CD8-positive, alpha-beta memory T cell (primary cell): ENCODE measurements around the gene RGS1. TPM values are rescaled to one million over a fixed set of nuclear protein-coding genes. Genes with fewer than 3 reads are reported as not detected.
A peak's percentile ranks its signal among the peaks of the same experiment; 100 is the strongest.
"Not testable (repeated sequence)": the region's sequence is repeated elsewhere in the genome, so short reads cannot be mapped to it uniquely, and the experiment has no call there.

Experiments
- CTCF ChIA-PET: fragments of 350-600 bp; sonication (Branson Sonifier 250); formaldehyde crosslinking; loops from one replicate; lab custom pipeline; 2021; ENCODE audit warnings: antibody characterized with exemption; lab: Charles Lee
- POLR2A ChIA-PET: fragments of 350-600 bp; sonication (Branson Sonifier 250); formaldehyde crosslinking; loops from one replicate; lab custom pipeline; 2021; ENCODE audit warnings: antibody characterized with exemption; lab: Charles Lee
- DNase-seq, 5 donors: peaks; one replicate each; pipeline versions ENCODE4 v3.0.0 to v3.0.0-alpha.2; 2020 to 2022; ENCODE audit warnings: mixed read lengths in 1 of 5
- H3K27ac ChIP-seq: one replicate; pipeline ENCODE4 v1.7.0; 2013; ENCODE audit warnings: low read depth, mild to moderate bottlenecking, low read length, moderate library complexity
- H3K27me3 ChIP-seq: 2 replicates; pipeline ENCODE4 v1.7.0; 2013; ENCODE audit warnings: low read length, mild to moderate bottlenecking; ENCODE audit not compliant: insufficient read depth, poor library complexity, severe bottlenecking
- H3K36me3 ChIP-seq: 2 replicates; pipeline ENCODE4 v1.7.0; 2013; ENCODE audit warnings: mild to moderate bottlenecking, low read length, moderate library complexity; ENCODE audit not compliant: insufficient read depth
- H3K4me1 ChIP-seq: 2 replicates; pipeline ENCODE4 v1.7.0; 2013; ENCODE audit warnings: mild to moderate bottlenecking, low read length, moderate library complexity; ENCODE audit not compliant: insufficient read depth
- H3K4me3 ChIP-seq: 2 replicates; pipeline ENCODE4 v1.7.0; 2013; ENCODE audit warnings: mild to moderate bottlenecking, low read length
- H3K9me3 ChIP-seq: 2 replicates; pipeline ENCODE4 v1.7.0; 2013; ENCODE audit warnings: mild to moderate bottlenecking, low read length
- H3K27ac Mint-ChIP-seq, 8 donors: one replicate each; pipeline ENCODE4 v1.8.0; 2020 to 2021; ENCODE audit warnings: mixed read lengths in 8 of 8, mild to moderate bottlenecking in 6 of 8, inconsistent platforms in 3 of 8, moderate library complexity in 3 of 8
- H3K27me3 Mint-ChIP-seq, 2 donors: one replicate each; pipeline ENCODE4 v1.8.0; 2020 to 2021; ENCODE audit warnings: mixed read lengths in 2 of 2, mild to moderate bottlenecking in 1 of 2, moderate library complexity in 1 of 2
- H3K36me3 Mint-ChIP-seq, 3 donors: one replicate each; pipeline ENCODE4 v1.8.0; 2020 to 2021; ENCODE audit warnings: mixed read lengths in 3 of 3, inconsistent platforms in 1 of 3, mild to moderate bottlenecking in 1 of 3
- H3K4me1 Mint-ChIP-seq, 3 donors: one replicate each; pipeline ENCODE4 v1.8.0; 2020 to 2021; ENCODE audit warnings: mixed read lengths in 3 of 3, inconsistent platforms in 1 of 3, mild to moderate bottlenecking in 1 of 3
- H3K4me3 Mint-ChIP-seq, 7 donors: one replicate each; pipeline ENCODE4 v1.8.0; 2020 to 2021; ENCODE audit warnings: mixed read lengths in 7 of 7, mild to moderate bottlenecking in 6 of 7, moderate library complexity in 4 of 7, inconsistent platforms in 2 of 7
- H3K9me3 Mint-ChIP-seq, 5 donors: one replicate each; pipeline ENCODE4 v1.8.0; 2020 to 2022; ENCODE audit warnings: mixed read lengths in 5 of 5, mild to moderate bottlenecking in 3 of 5, moderate library complexity in 2 of 5, inconsistent platforms in 1 of 5
- polyA plus RNA-seq: library from polyadenylated mRNA; unstranded; fragments of 300-500 nt; fragmentation: Illumina TruSeq; gene quantifications from one replicate; pipeline ENCODE4 v1.2.3, GENCODE V29; 2021
- total RNA-seq, 2 experiments: library from RNA; stranded (reverse); gene quantifications; one replicate each; pipeline ENCODE4 v1.2.3, GENCODE V29; 2021

Gene RGS1
- total RNA-seq (10 to 100 TPM; 56.8 to 59.6 TPM), polyA plus RNA-seq (82.9 TPM)

- peak; percentile 45 to 86 (median 74) for DNase-seq
- Mint-ChIP-seq H3K27ac (peak within 1 kb of the TSS; percentile 92 to 99 (median 95)), H3K9me3 (peaks cover 0 to 3% (median 2%) of the 10 kb centered on the region in 5 donors), H3K27me3 (no peaks in the 10 kb centered on the region), H3K4me3 (peak within 1 kb of the TSS; percentile 79 to 92 (median 87)), H3K36me3 (peaks cover 5 to 43% (median 7%) of the 10 kb centered on the region in 3 donors), H3K4me1 (peaks cover 75 to 98% (median 89%) of the 10 kb centered on the region in 3 donors)
- no peaks in the 10 kb centered on the region for H3K27me3 ChIP-seq
- peak within 1 kb of the TSS; percentile 39 for H3K4me3 ChIP-seq
- H3K4me1 ChIP-seq = peaks cover 54% of the 10 kb centered on the region
- ChIA-PET CTCF (no interaction called here), POLR2A (no interaction called here)
- no peaks in the 10 kb centered on the region for H3K9me3 ChIP-seq
- no peaks in the 10 kb centered on the region for H3K36me3 ChIP-seq
- peak within 1 kb of the TSS; percentile 73 for H3K27ac ChIP-seq
Observed at GRCh38 chr1:192575499-192576189, at the start of gene RGS1. TSS of gene RGS1 (plus strand) at chr1:192575773. CDS start at chr1:192575793, 20 bp downstream.

- POLR2A ChIA-PET = no interaction called here
- Histone ChIP-seq H3K27ac (no peak overlapping the region), H3K4me3 (no peak overlapping the region), H3K9me3 (no peaks in the 10 kb centered on the region), H3K36me3 (no peaks in the 10 kb centered on the region), H3K27me3 (no peaks in the 10 kb centered on the region), H3K4me1 (peaks cover 7% of the 10 kb centered on the region)
- peaks cover 0 to 2% (median 0%) of the 10 kb centered on the region in 3 donors for H3K36me3 Mint-ChIP-seq
- no peak for DNase-seq
- no peaks in the 10 kb centered on the region for H3K9me3 Mint-ChIP-seq
- CTCF ChIA-PET = no interaction called here
- peaks cover 0 to 1% of the 10 kb centered on the region in 2 donors for H3K27me3 Mint-ChIP-seq
- H3K4me1 Mint-ChIP-seq = peaks cover 18 to 39% (median 31%) of the 10 kb centered on the region in 3 donors
- no peak overlapping the region for H3K4me3 Mint-ChIP-seq
- no peak overlapping the region for H3K27ac Mint-ChIP-seq
Observed at GRCh38 chr1:192527111-192527795, 48.3 kb upstream of the RGS1 start.

GRCh38 chr1:192527950-192528349 is 47.6 kb upstream of the RGS1 start:
- no peak overlapping the region for H3K27ac Mint-ChIP-seq
- DNase-seq = no peak

GRCh38 chr1:192529031-192529755 is 46.4 kb upstream of the RGS1 start:
- Mint-ChIP-seq H3K4me3 (no peak overlapping the region), H3K4me1 (peaks cover 18 to 37% (median 31%) of the 10 kb centered on the region in 3 donors), H3K9me3 (peaks cover 0 to 3% (median 0%) of the 10 kb centered on the region in 5 donors), H3K36me3 (peaks cover 0 to 3% (median 2%) of the 10 kb centered on the region in 3 donors), H3K27me3 (peaks cover 0 to 1% of the 10 kb centered on the region in 2 donors), H3K27ac (peak overlapping the region in 3 of 8 donors; percentile 13 to 80 (median 14))
- ChIA-PET POLR2A (no interaction called here), CTCF (no interaction called here)
- DNase-seq = no peak
- Histone ChIP-seq H3K27me3 (no peaks in the 10 kb centered on the region), H3K27ac (no peak overlapping the region), H3K4me3 (no peak overlapping the region), H3K4me1 (peaks cover 7% of the 10 kb centered on the region), H3K9me3 (no peaks in the 10 kb centered on the region), H3K36me3 (no peaks in the 10 kb centered on the region)

More at GRCh38 chr1:192527950-192528349, 47.6 kb upstream of the RGS1 start:
- Histone ChIP-seq H3K4me1 (peaks cover 7% of the 10 kb centered on the region), H3K4me3 (no peak overlapping the region), H3K27me3 (no peaks in the 10 kb centered on the region), H3K36me3 (no peaks in the 10 kb centered on the region), H3K9me3 (no peaks in the 10 kb centered on the region), H3K27ac (no peak overlapping the region)
- Mint-ChIP-seq H3K4me3 (no peak overlapping the region), H3K4me1 (peaks cover 18 to 38% (median 31%) of the 10 kb centered on the region in 3 donors), H3K9me3 (peaks cover 0 to 3% (median 0%) of the 10 kb centered on the region in 5 donors), H3K27me3 (peaks cover 0 to 1% of the 10 kb centered on the region in 2 donors), H3K36me3 (peaks cover 0 to 3% (median 2%) of the 10 kb centered on the region in 3 donors)
- ChIA-PET CTCF (interaction anchor here (1.1 kb wide), 1 partner anchor 10 kb away, joined by 3 read pairs; no protein-coding TSS in a partner anchor), POLR2A (no interaction called here)

- Mint-ChIP-seq H3K27ac (peak overlapping the region in 6 of 8 donors; percentile 4 to 80 (median 32)), H3K27me3 (peaks cover 0 to 1% of the 10 kb centered on the region in 2 donors), H3K4me3 (no peak overlapping the region), H3K36me3 (peaks cover 0 to 3% (median 2%) of the 10 kb centered on the region in 3 donors), H3K4me1 (peaks cover 18 to 34% (median 31%) of the 10 kb centered on the region in 3 donors), H3K9me3 (peaks cover 0 to 3% (median 0%) of the 10 kb centered on the region in 5 donors)
- Histone ChIP-seq H3K36me3 (no peaks in the 10 kb centered on the region), H3K27ac (no peak overlapping the region), H3K4me1 (peaks cover 7% of the 10 kb centered on the region), H3K27me3 (no peaks in the 10 kb centered on the region), H3K4me3 (no peak overlapping the region), H3K9me3 (no peaks in the 10 kb centered on the region)
- ChIA-PET CTCF (interaction anchor here (0.6 kb wide), 1 partner anchor 9 kb away, joined by 3 read pairs; no protein-coding TSS in a partner anchor), POLR2A (no interaction called here)
- DNase-seq = no peak
Observed at GRCh38 chr1:192529811-192530210, 45.8 kb upstream of the RGS1 start.

- H3K36me3 ChIP-seq = no peaks in the 10 kb centered on the region
- CTCF ChIA-PET = interaction anchor here (0.6 kb wide), 1 partner anchor 9 kb away, joined by 3 read pairs; no protein-coding TSS in a partner anchor
- H3K9me3 ChIP-seq = no peaks in the 10 kb centered on the region
- no peak overlapping the region for H3K27ac ChIP-seq
- DNase-seq = no peak
- POLR2A ChIA-PET = no interaction called here
- no peak overlapping the region for H3K4me3 ChIP-seq
- Mint-ChIP-seq H3K9me3 (peaks cover 0 to 3% (median 0%) of the 10 kb centered on the region in 5 donors), H3K36me3 (peaks cover 0 to 3% (median 2%) of the 10 kb centered on the region in 3 donors), H3K4me1 (peaks cover 18 to 34% (median 31%) of the 10 kb centered on the region in 3 donors), H3K27me3 (peaks cover 0 to 1% of the 10 kb centered on the region in 2 donors), H3K4me3 (peak overlapping the region in 2 of 7 donors; percentile 10 to 48), H3K27ac (peak overlapping the region in 7 of 8 donors; percentile 4 to 80 (median 40))
- no peaks in the 10 kb centered on the region for H3K27me3 ChIP-seq
- peaks cover 7% of the 10 kb centered on the region for H3K4me1 ChIP-seq
Observed at GRCh38 chr1:192530254-192530653, 45.3 kb upstream of the RGS1 start.

GRCh38 chr1:192531037-192531703 is 44.4 kb upstream of the RGS1 start:
- H3K9me3 ChIP-seq, H3K4me1 ChIP-seq, H3K4me3 ChIP-seq, H3K27me3 Mint-ChIP-seq, H3K27me3 ChIP-seq, CTCF ChIA-PET, H3K36me3 ChIP-seq, H3K9me3 Mint-ChIP-seq, H3K36me3 Mint-ChIP-seq, H3K27ac ChIP-seq, POLR2A ChIA-PET: not testable (repeated sequence)
- Mint-ChIP-seq H3K27ac (peak overlapping the region in 2 of 8 donors; percentile 1 to 3), H3K4me1 (peaks cover 18 to 34% (median 31%) of the 10 kb centered on the region in 3 donors), H3K4me3 (peak overlapping the region in 1 of 7 donors; percentile 2)
- DNase-seq = peak in 3 of 5 donors; percentile 12 to 69 (median 24)
